GM12873 (cell line): ENCODE data around the gene GBF1.

Experiments
- TF ChIP-seq, protein P1 (sequence below): IDR thresholded peaks from 2 replicates; pipeline ENCODE4 v1.5.1; 2012; ENCODE audit warnings: low read depth, mild to moderate bottlenecking, moderate library complexity, low read length, control low read depth; ENCODE audit not compliant: insufficient read depth; ENCODE audit errors: missing control alignments

GBF1 gene

DNA sequence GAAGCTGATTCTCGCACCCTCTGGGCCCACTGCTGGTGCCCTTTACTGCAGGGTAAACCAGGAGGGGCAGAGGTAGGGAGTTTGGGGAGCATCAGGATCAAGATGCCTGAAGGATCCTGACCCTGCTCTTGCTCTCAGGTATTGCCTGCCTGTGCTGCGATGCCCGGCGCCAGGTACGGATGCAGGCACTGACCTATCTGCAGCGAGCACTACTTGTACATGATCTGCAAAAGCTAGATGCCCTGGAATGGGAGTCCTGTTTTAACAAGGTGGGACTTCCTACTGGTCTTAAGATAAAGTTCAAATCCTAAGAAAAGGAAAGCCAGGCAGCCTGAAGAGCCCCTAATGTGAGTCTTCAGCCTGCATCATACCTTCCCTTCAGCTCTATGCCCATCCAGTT is 134.1 kb downstream of the GBF1 start:
- TF ChIP-seq, protein P1, sequence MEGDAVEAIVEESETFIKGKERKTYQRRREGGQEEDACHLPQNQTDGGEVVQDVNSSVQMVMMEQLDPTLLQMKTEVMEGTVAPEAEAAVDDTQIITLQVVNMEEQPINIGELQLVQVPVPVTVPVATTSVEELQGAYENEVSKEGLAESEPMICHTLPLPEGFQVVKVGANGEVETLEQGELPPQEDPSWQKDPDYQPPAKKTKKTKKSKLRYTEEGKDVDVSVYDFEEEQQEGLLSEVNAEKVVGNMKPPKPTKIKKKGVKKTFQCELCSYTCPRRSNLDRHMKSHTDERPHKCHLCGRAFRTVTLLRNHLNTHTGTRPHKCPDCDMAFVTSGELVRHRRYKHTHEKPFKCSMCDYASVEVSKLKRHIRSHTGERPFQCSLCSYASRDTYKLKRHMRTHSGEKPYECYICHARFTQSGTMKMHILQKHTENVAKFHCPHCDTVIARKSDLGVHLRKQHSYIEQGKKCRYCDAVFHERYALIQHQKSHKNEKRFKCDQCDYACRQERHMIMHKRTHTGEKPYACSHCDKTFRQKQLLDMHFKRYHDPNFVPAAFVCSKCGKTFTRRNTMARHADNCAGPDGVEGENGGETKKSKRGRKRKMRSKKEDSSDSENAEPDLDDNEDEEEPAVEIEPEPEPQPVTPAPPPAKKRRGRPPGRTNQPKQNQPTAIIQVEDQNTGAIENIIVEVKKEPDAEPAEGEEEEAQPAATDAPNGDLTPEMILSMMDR = no peak

DNA sequence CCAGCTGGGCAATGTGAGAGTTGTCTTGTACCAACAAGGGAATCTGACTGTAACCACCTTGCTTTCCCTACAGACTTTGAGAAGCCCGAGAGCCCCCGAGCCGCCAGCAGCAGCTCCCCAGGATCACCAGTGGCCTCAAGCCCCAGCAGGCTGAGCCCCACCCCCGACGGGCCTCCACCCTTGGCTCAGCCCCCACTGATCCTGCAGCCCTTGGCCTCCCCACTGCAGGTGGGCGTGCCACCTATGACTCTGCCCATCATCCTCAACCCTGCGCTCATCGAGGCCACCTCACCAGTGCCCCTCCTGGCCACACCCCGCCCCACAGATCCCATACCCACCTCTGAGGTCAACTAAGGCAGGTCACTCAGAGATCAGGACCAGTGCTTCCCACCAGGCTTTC is 136.7 kb downstream of the GBF1 start:
- TF ChIP-seq, protein P1 = no peak

DNA sequence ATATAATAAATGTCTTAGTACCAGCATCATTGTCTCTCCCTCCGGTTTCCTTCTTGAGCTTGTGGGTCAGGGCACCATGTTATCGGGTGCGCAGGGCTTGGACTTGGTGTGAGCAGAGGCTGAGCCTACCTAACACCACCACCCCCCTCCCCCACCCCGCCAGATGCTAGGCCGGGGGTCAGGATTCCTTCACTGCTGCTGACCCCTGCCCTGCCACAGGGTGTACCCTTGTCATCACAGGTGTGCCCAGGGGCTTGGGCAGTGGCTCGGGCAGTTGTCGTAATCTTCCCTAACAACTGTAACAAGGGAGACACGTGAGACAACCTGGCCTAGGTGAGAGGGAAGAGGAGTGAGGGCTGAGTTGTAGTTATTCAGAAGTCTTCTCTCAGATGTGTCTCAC is 137.5 kb downstream of the GBF1 start:
- TF ChIP-seq, protein P1 = no peak

DNA sequence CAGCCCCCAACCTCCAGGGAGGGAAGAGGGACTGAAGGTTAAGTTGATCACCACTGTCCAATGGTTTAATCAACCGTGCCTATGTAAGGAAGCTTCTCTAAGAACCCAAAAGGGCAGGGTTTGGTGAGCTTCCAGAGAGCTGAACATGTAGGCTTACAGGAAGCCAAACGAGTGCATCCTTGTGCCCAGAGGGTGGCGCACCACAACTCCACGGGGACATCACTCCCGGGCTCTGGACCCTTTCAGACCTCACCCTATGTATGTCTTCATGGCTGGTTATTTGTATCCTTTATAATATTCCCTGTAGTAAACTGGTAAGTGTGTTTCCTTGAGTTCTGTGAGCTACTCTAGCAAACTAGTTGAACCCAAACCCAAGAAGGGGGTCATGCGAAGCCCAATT is 138.7 kb downstream of the GBF1 start:
- TF ChIP-seq, protein P1 = peak; percentile 49

DNA sequence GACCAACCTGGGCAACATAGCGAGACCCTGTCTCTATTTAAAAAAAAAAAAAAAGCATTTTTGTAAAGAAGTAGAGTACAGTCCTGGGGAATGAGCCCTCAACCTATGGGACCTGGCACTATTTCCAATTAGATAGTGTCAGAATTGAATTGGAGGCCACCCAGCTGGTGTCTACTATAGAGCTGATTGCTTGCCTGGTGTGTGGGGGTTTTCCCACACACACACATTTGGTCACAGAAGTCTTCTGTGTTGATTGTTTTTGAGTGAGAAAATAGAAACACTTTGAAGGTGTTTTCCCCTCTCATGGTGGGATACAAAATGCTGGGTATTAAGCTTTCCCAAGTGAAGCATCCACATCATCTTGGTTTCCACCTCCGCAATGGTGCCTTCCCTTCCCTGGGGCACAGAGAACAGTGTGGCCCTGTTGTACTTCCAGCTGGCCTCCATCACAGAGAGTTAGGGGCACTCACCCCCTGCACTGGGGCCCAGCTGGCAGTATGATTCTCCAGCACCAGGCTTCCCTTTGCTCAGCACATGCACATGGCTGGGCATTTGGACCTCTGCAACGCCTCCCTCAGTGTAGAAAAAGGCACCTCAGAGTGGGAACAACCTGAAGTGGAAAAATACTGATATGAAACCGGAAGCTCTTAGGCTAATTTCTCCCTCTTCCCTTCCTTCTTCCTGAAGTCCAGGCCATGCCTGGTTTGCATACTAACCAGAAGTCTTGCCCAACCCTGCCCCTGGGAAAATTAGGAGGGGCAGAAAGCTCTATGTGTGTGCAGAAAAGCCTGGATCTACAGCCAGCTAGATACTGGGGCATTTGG is 139.5 kb downstream of the GBF1 start:
- TF ChIP-seq, protein P1 = no peak

DNA sequence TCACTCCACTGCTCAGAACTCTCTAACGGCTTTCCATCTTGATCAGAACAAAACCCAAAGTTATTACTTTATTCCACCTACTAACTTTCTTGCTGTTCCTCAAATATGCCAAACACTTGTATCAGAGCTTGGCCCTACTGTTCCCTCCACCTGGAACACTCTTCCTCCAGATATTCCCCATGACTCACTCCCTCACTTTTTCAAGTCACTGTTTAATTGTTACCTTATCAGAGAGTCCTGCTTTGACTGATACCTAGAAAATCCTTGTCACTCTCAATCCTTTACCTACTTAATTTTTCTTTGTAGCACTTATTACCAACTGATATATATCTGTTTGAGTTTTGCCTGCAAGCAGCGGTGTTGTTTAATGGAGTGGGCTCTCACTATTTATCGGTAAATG is 144.6 kb downstream of the GBF1 start:
- TF ChIP-seq, protein P1 = no peak

DNA sequence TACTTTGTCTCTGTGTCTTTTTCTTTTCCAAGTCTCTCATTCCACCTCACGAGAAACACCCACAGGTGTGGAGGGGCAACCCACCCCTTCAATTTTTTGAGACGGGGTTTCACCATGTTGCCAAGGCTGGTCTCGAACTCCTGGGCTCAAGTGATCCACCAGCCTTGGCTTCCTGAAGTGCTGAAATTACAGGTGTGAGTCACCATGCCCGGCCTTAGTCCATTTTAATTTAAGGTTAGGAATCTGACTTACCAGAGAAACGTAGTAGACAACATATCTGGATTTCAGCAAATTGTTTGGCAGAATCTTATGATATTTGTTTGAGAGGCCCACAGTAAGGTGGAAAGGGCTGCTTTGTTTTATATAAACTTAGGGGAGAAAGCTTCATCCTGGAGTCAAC is 147.0 kb downstream of the GBF1 start:
- TF ChIP-seq, protein P1 = no peak
